ENCODE measurements around the gene AKR1C3. TPM values are rescaled to one million over a fixed set of nuclear protein-coding genes. Genes with fewer than 3 reads are reported as not detected.
"Not testable (repeated sequence)": the region's sequence is repeated elsewhere in the genome, so short reads cannot be mapped to it uniquely, and the experiment has no call there.

The AKR1C3 gene
- polyA plus RNA-seq, 1 experiment: 0.26 TPM

- TF ChIP-seq CTCF (IDR thresholded peaks at IDR 0.05; ENCODE audit: insufficient read depth, low read depth, low read length): no peak
- no peak for DNase-seq (ENCODE audit: low read depth)
- Histone ChIP-seq H3K36me3 (ENCODE audit: control insufficient read depth, insufficient read depth, low read length) (no peaks in the 10 kb centered on the region), H3K4me3 (ENCODE audit: low read depth, low read length) (no peak overlapping the region), H3K27me3 (ENCODE audit: control insufficient read depth, insufficient read depth, low read length) (no peaks in the 10 kb centered on the region)
- CTCF ChIA-PET: interaction anchor here (0.9 kb wide), 1 partner anchor 11 kb away, joined by 3 read pairs; no protein-coding TSS in a partner anchor
- POLR2A ChIA-PET: no interaction called here
Measured at GRCh38 chr10:5136468-5137087, 42.4 kb downstream of the AKR1C3 start.

GRCh38 chr10:5137699-5138098, 43.5 kb downstream of the AKR1C3 start:
- H3K4me3 ChIP-seq (ENCODE audit: low read depth, low read length); H3K27me3 ChIP-seq (ENCODE audit: control insufficient read depth, insufficient read depth, low read length); H3K36me3 ChIP-seq (ENCODE audit: control insufficient read depth, insufficient read depth, low read length); POLR2A ChIA-PET; DNase-seq (ENCODE audit: low read depth): not testable (repeated sequence)
- CTCF ChIA-PET: interaction anchor here (0.9 kb wide), 1 partner anchor 12 kb away, joined by 3 read pairs; no protein-coding TSS in a partner anchor

- POLR2A ChIA-PET: no interaction called here
- H3K27me3 ChIP-seq (ENCODE audit: control insufficient read depth, insufficient read depth, low read length): no peaks in the 10 kb centered on the region
- CTCF ChIA-PET: no interaction called here
- no peak overlapping the region for H3K4me3 ChIP-seq (ENCODE audit: low read depth, low read length)
- no peak for TF ChIP-seq CTCF (IDR thresholded peaks at IDR 0.05; ENCODE audit: insufficient read depth, low read depth, low read length)
- DNase-seq (ENCODE audit: low read depth): no peak
- no peaks in the 10 kb centered on the region for H3K36me3 ChIP-seq (ENCODE audit: control insufficient read depth, insufficient read depth, low read length)
Measured at GRCh38 chr10:5142199-5142598, 48.0 kb downstream of the AKR1C3 start.

DNA sequence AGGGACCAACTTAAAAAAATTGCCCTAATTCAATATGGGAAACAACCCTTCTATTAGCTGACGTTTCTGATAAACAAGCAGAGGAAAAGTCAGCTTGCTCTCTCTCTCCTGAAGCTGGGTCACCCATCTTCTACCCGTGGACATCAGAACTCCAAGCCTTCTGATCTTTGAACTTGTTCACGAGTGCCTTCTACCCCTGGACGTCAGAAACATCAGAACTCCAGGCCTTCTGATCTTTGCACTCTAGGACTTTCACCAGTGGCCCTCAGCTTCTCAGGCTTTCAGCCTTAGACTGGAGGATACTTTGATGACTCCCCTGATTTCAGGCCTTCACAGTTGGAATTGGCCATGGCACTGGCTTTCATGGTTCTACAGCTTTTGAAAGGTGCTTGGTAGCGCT, 48.9 kb downstream of the AKR1C3 start:
- no peaks in the 10 kb centered on the region for H3K27me3 ChIP-seq (ENCODE audit: control insufficient read depth, insufficient read depth, low read length)
- H3K36me3 ChIP-seq (ENCODE audit: control insufficient read depth, insufficient read depth, low read length): no peaks in the 10 kb centered on the region
- DNase-seq (ENCODE audit: low read depth): no peak
- ChIA-PET CTCF (no interaction called here), POLR2A (no interaction called here)
- no peak for TF ChIP-seq CTCF (IDR thresholded peaks at IDR 0.05; ENCODE audit: insufficient read depth, low read depth, low read length)
- no peak overlapping the region for H3K4me3 ChIP-seq (ENCODE audit: low read depth, low read length)

- no peaks in the 10 kb centered on the region for H3K27me3 ChIP-seq (ENCODE audit: control insufficient read depth, insufficient read depth, low read length)
- no peak overlapping the region for H3K4me3 ChIP-seq (ENCODE audit: low read depth, low read length)
- DNase-seq (ENCODE audit: low read depth): no peak
- TF ChIP-seq CTCF (IDR thresholded peaks at IDR 0.05; ENCODE audit: insufficient read depth, low read depth, low read length): no peak
- POLR2A ChIA-PET: no interaction called here
- no peaks in the 10 kb centered on the region for H3K36me3 ChIP-seq (ENCODE audit: control insufficient read depth, insufficient read depth, low read length)
- CTCF ChIA-PET: no interaction called here
Measured at GRCh38 chr10:5146920-5147254, 52.7 kb downstream of the AKR1C3 start.

DNA sequence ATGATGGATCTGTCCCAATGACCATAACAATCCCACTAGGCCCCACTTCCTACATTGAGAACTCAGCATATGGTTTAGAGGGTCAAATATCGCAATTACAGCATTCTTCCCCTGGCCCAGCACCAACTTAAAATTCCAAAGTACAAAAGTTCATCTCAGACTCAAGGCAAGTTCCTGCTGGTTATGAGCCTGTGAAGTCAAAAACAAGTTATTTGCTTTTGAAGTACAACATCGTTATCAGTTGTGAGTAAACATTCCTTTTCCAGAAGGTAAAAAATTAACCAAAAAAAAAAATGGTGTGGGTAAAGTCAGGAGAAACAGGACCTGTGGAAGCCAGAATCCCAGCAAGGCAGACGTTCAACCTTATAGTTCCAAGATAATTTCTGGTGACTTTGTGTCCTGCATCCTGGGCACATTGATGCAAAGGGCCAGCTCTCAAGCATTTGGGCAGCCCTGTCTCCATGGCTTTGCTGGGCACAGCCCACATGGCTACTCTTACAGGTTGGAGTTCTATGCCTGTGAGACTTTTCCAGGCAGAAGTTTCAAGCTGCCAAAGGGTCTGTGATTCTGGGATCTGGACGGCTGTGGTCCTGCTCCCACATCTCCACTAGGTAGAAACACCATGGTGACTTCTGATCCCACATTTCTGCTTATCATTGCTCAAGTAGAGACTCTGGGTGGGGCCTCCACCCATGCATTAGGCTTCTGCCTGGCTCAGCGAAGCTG, 53.2 kb downstream of the AKR1C3 start:
- Histone ChIP-seq H3K4me3 (ENCODE audit: low read depth, low read length) (no peak overlapping the region), H3K27me3 (ENCODE audit: control insufficient read depth, insufficient read depth, low read length) (no peaks in the 10 kb centered on the region), H3K36me3 (ENCODE audit: control insufficient read depth, insufficient read depth, low read length) (no peaks in the 10 kb centered on the region)
- CTCF ChIA-PET: no interaction called here
- TF ChIP-seq CTCF (IDR thresholded peaks at IDR 0.05; ENCODE audit: insufficient read depth, low read depth, low read length): no peak
- POLR2A ChIA-PET: no interaction called here
- DNase-seq (ENCODE audit: low read depth): no peak

Data from BJ (cell line).